Right lobe of liver (tissue), 4 donors: Measurements from ENCODE around the gene TUBA3C.

Source experiments
- POLR2A ChIP-seq: fragments of 450-650 bp; IDR thresholded peaks from one replicate; pipeline ENCODE4 v1.6.1; 2017; ENCODE audit warnings: antibody characterized with exemption, mild to moderate bottlenecking
- TF ChIP-seq, protein P1 (sequence below), 4 donors: fragments of 200-600 bp in 3 of 4; fragments of 450-650 bp in 1 of 4; IDR thresholded peaks; one replicate each; pipeline versions ENCODE4 v1.5.1 to v1.8.0; 2016 to 2022; ENCODE audit warnings: antibody characterized with exemption in 4 of 4, mild to moderate bottlenecking in 2 of 4
- donor health status: DM: no; HTN: no; CAD: no.
- donor health status: DM: no; HTN: no; CAD: no.
- donor health status: DM: no; HTN: yes; CAD: no.

DNA sequence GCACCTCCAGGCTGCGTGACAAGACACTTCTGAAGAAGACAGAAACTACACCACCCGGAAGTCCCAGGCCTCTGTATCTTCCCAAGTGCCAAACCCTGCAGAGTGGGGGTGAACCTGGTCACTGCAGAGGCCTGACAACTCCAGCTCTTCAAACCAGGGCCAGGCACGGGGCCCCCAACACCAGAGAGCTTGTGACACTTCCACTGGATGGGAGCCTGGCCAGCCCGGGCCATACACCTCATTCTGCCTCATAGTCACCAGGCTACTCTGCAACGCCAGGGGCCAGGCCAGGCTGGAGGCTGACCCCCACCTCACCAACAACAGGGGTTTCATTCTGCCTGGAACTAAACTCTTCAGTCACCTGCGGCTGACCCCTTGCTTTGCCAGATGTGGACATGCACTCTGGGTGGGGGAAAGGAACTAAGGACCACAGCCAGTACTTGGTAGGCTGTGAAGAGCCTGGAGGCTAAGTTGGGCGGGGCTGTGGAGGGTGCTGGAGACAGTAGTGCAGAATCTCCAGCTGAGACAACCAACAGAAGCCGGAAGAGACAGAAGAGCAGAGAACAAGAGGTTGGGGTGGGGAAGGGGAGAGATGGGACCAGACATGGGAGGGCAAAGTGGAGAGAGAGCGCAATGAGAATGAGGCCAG is 23.0 kb downstream of the TUBA3C start:
- TF ChIP-seq, protein P1, sequence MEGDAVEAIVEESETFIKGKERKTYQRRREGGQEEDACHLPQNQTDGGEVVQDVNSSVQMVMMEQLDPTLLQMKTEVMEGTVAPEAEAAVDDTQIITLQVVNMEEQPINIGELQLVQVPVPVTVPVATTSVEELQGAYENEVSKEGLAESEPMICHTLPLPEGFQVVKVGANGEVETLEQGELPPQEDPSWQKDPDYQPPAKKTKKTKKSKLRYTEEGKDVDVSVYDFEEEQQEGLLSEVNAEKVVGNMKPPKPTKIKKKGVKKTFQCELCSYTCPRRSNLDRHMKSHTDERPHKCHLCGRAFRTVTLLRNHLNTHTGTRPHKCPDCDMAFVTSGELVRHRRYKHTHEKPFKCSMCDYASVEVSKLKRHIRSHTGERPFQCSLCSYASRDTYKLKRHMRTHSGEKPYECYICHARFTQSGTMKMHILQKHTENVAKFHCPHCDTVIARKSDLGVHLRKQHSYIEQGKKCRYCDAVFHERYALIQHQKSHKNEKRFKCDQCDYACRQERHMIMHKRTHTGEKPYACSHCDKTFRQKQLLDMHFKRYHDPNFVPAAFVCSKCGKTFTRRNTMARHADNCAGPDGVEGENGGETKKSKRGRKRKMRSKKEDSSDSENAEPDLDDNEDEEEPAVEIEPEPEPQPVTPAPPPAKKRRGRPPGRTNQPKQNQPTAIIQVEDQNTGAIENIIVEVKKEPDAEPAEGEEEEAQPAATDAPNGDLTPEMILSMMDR (IDR thresholded peaks at IDR 0.05): no peak
- TF ChIP-seq POLR2A: no peak
